ENCODE measurements around the gene SERPINB1. TPM values are rescaled to one million over a fixed set of nuclear protein-coding genes. Genes with fewer than 3 reads are reported as not detected.

Gene SERPINB1
- total and polyA plus RNA-seq, 12 donors, result 33.4 to 159 (median 60.7) TPM

DNA sequence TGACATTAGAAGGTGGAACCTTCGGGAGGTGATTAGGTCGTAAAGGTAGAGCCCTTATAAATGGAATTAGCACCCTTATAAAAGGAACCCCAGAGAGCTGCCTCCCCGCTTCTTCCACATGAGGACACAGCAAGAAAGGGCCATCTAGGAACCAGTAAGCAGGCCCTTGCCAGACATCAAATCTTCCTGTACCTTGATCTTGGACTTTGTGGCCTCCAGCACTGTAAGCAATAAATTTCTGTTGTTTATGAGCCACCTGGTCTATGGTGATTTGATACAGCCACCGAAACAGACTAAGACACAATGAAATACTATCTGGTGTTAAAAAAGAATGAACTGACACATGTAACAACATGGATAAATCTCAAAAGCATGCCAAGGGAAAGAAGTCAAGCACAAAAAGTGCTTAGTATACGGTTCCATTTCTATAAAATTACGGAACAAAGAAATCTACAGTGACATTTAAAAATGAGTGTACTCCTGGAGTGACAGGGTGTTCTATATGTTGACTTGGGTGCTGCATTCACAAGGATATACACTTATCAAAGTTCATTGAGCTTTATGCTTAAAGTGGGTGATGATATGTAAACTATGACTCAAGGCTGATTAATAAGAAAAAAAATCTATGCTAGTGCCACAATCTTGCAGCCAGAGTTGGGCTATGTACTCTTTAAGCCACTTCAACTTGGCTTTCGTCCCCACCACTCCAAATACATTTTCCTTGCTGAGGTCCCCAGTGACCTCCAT lies 18.4 kb downstream of the SERPINB1 start:
- no peak for TF ChIP-seq POLR2A (IDR thresholded peaks at IDR 0.05)
- TF ChIP-seq, protein P1, sequence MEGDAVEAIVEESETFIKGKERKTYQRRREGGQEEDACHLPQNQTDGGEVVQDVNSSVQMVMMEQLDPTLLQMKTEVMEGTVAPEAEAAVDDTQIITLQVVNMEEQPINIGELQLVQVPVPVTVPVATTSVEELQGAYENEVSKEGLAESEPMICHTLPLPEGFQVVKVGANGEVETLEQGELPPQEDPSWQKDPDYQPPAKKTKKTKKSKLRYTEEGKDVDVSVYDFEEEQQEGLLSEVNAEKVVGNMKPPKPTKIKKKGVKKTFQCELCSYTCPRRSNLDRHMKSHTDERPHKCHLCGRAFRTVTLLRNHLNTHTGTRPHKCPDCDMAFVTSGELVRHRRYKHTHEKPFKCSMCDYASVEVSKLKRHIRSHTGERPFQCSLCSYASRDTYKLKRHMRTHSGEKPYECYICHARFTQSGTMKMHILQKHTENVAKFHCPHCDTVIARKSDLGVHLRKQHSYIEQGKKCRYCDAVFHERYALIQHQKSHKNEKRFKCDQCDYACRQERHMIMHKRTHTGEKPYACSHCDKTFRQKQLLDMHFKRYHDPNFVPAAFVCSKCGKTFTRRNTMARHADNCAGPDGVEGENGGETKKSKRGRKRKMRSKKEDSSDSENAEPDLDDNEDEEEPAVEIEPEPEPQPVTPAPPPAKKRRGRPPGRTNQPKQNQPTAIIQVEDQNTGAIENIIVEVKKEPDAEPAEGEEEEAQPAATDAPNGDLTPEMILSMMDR (IDR thresholded peaks at IDR 0.05), result no peak
- H3K9me3 ChIP-seq (replicated peaks in 1 of 3), result no peaks in the 10 kb centered on the region
- no peak overlapping the region for H3K4me3 ChIP-seq
- DNase-seq, result no peak
- H3K27me3 ChIP-seq, result no peaks in the 10 kb centered on the region
- intact Hi-C loops (cut with DNase I), result no loop called here
- WGBS, 4 donors, result 94 to 99% (median 95%) methylated on average over 7 of the region's 7 CpGs
- H3K4me1 ChIP-seq (replicated peaks in 1 of 2), result peaks cover 0 to 12% of the 10 kb centered on the region in 2 donors
- H3K36me3 ChIP-seq (replicated peaks in 1 of 2), result no peaks in the 10 kb centered on the region
- no peak overlapping the region for H3K27ac ChIP-seq

DNA sequence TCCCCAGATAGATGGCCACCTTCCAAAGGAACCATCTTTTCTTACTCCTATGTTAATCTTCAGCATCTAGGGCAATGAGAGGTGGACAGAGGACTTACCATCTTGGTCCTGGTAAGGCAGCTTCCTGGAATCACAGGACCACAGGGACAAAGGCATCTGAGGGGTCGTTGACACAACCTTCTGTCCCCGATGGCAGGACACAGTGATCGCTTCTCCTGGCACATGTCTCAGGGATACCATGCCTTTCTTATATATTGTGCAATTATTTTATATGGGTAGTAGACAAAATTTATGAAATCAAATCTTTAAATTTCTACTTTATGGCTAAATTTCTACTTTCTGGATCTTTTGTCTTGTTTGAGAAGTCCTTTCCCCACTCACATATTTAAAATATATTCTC lies 20.1 kb downstream of the SERPINB1 start:
- DNase-seq, result no peak
- TF ChIP-seq, protein P1 (IDR thresholded peaks at IDR 0.05), result no peak
- no peak for TF ChIP-seq POLR2A (IDR thresholded peaks at IDR 0.05)
- Histone ChIP-seq H3K27ac (no peak overlapping the region), H3K4me1 (replicated peaks in 1 of 2) (peaks cover 0 to 22% of the 10 kb centered on the region in 2 donors), H3K4me3 (no peak overlapping the region), H3K27me3 (no peaks in the 10 kb centered on the region), H3K9me3 (replicated peaks in 1 of 3) (no peaks in the 10 kb centered on the region), H3K36me3 (replicated peaks in 1 of 2) (no peaks in the 10 kb centered on the region)
- WGBS, 4 donors, result 91 to 98% (median 94%) methylated on average over 3 of the region's 3 CpGs
- intact Hi-C loops (cut with DNase I), result no loop called here

DNA sequence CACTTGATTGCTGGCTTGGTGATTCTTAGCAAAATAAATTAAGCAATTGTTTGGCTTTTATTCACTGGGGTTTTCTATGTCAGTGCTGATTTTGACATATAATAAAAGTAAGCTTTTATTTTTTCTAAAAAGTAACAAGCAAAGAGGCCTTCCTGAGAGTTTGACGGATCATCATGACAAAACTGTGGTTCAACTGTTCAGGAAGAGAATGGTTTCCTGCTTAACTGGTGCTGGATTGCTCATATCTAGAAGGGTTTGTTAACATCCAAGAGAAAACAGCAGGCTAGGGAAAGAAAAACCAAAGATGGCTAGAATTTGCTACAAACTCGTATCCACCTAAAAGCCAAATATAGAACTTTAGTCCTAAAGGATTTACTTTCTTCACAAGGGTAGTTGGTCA lies 21.2 kb downstream of the SERPINB1 start:
- Histone ChIP-seq H3K9me3 (replicated peaks in 1 of 3) (peaks cover 0 to 2% (median 0%) of the 10 kb centered on the region in 3 donors), H3K4me1 (replicated peaks in 1 of 2) (peaks cover 0 to 22% of the 10 kb centered on the region in 2 donors), H3K27me3 (no peaks in the 10 kb centered on the region), H3K27ac (no peak overlapping the region), H3K36me3 (replicated peaks in 1 of 2) (no peaks in the 10 kb centered on the region), H3K4me3 (no peak overlapping the region)
- WGBS, 4 donors, result 52 to 83% (median 70%) methylated on average over 2 of the region's 2 CpGs
- no peak for DNase-seq
- TF ChIP-seq POLR2A (IDR thresholded peaks at IDR 0.05), result no peak
- intact Hi-C loops (cut with DNase I), result no loop called here

DNA sequence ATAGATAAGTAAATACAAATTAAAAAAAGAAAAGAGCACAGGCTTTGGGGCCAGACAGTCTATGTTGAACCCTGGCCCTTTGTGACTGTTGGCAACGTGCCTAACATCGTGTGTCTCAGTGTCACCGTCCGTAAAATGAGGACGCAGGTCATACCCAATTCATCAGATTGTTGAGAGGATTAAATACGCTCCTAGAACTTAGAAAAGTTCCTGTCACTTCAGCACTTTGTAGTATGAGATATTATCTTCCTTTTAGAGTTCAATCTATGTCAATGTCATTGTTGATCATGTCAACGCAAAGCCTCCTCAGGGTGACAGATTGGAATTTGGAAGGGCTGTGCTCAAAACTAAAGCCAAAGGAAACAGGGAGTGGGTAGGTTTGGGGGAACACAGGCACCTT lies 21.7 kb downstream of the SERPINB1 start:
- no peak for DNase-seq
- no peak overlapping the region for H3K27ac ChIP-seq
- H3K36me3 ChIP-seq (replicated peaks in 1 of 2), result no peaks in the 10 kb centered on the region
- H3K9me3 ChIP-seq (replicated peaks in 1 of 3), result peaks cover 0 to 2% (median 0%) of the 10 kb centered on the region in 3 donors
- no peak overlapping the region for H3K4me3 ChIP-seq
- WGBS, 4 donors, result 29 to 41% (median 40%) methylated on average over 7 of the region's 7 CpGs
- intact Hi-C loops (cut with DNase I), result no loop called here
- H3K27me3 ChIP-seq, result no peaks in the 10 kb centered on the region
- TF ChIP-seq POLR2A (IDR thresholded peaks at IDR 0.05), result no peak
- TF ChIP-seq, protein P1 (IDR thresholded peaks at IDR 0.05), result no peak
- H3K4me1 ChIP-seq (replicated peaks in 1 of 2), result peaks cover 0 to 22% of the 10 kb centered on the region in 2 donors

DNA sequence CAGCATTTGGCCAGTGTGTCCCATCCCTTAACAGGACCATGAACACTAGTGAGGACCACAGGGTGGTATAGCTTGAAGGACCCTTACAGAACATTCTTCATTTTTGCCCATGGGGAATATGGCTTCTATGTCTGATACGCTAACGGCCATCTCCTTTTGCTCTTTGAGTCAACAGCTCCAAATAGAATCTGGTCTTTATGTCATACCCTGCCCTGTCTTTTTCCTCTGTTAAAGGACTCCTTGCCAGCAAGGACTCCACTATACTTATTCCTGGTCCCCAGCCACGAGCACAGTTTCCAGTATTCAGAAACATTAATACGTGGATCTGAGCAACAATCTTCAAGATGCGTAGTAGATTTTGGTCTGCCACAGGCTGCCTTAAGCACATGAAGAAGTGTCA lies 22.5 kb downstream of the SERPINB1 start:
- TF ChIP-seq POLR2A (IDR thresholded peaks at IDR 0.05), result no peak
- TF ChIP-seq, protein P1 (IDR thresholded peaks at IDR 0.05), result no peak
- peaks cover 0 to 22% of the 10 kb centered on the region in 2 donors for H3K4me1 ChIP-seq (replicated peaks in 1 of 2)
- H3K4me3 ChIP-seq, result no peak overlapping the region
- peaks cover 0 to 2% (median 0%) of the 10 kb centered on the region in 3 donors for H3K9me3 ChIP-seq (replicated peaks in 1 of 3)
- no peak for DNase-seq
- no peaks in the 10 kb centered on the region for H3K27me3 ChIP-seq
- 71 to 87% (median 85%) methylated on average over 5 of the region's 5 CpGs for WGBS, 4 donors
- intact Hi-C loops (cut with DNase I), result no loop called here
- H3K27ac ChIP-seq, result peak overlapping the region in 2 of 5 donors; percentile 65 to 74
- no peaks in the 10 kb centered on the region for H3K36me3 ChIP-seq (replicated peaks in 1 of 2)

Data from adrenal gland (tissue), 12 donors.